ENCODE data around the gene AKT3. TPM values are rescaled to one million over a fixed set of nuclear protein-coding genes. Genes with fewer than 3 reads are reported as not detected.

Gene AKT3
- total and polyA plus RNA-seq, 2 experiments from 2014 or later: 4.5 to 18.5 TPM

GRCh38 chr1:243756529-243756928 is 93.5 kb downstream of the AKT3 start:
- H3K4me1 Mint-ChIP-seq: peaks cover 17% of the 10 kb centered on the region
- Histone ChIP-seq H3K27ac (ENCODE audit: low read depth) (no peak overlapping the region), H3F3A (replicated peaks; ENCODE audit: low read depth) (no peaks in the 10 kb centered on the region), H3K27me3 (ENCODE audit: insufficient read depth) (no peaks in the 10 kb centered on the region), H3K36me3 (ENCODE audit: insufficient read depth) (no peaks in the 10 kb centered on the region), H3K4me2 (no peak overlapping the region), H4K20me1 (replicated peaks; ENCODE audit: insufficient read depth) (no peaks in the 10 kb centered on the region), H3K4me1 (ENCODE audit: insufficient read depth) (peaks cover 6% of the 10 kb centered on the region), H2AFZ (no peak overlapping the region), H3K4me3 (no peak overlapping the region), H3K79me2 (replicated peaks; ENCODE audit: insufficient read depth) (no peaks in the 10 kb centered on the region), H3K9me2 (ENCODE audit: insufficient read depth) (no peaks in the 10 kb centered on the region)
- H3K4me3 Mint-ChIP-seq: no peak overlapping the region
- TF ChIP-seq JUNB (IDR thresholded peaks at IDR 0.05; ENCODE audit: unreplicated experiment) (no peak), ZNF114 (CRISPR knock-in tag; IDR thresholded peaks at IDR 0.05) (no peak), CTCF (conservative IDR thresholded peaks at IDR 0.05; ENCODE audit: low read depth in 2 of 2) (no peak), ZNF331 (CRISPR knock-in tag; IDR thresholded peaks at IDR 0.05; ENCODE audit: low read depth) (no peak), ETS1 (IDR thresholded peaks at IDR 0.05) (no peak), CREB1 (CRISPR knock-in tag; IDR thresholded peaks at IDR 0.05; ENCODE audit: low read depth) (no peak), POLR2AphosphoS5 (IDR thresholded peaks at IDR 0.05; ENCODE audit: low read depth) (no peak)
- no peaks in the 10 kb centered on the region for H3K9me3 Mint-ChIP-seq
- H3K36me3 Mint-ChIP-seq (ENCODE audit: low read depth): no peaks in the 10 kb centered on the region
- DNase-seq (ENCODE audit: low spot score) (no peak), ATAC-seq (no peak)
- no peak overlapping the region for H3K27ac Mint-ChIP-seq
- peaks cover 2% of the 10 kb centered on the region for H3K27me3 Mint-ChIP-seq (ENCODE audit: insufficient read depth, low read depth, poor library complexity)

- Histone ChIP-seq H3K9me2 (ENCODE audit: insufficient read depth) (no peaks in the 10 kb centered on the region), H3K79me2 (replicated peaks; ENCODE audit: insufficient read depth) (no peaks in the 10 kb centered on the region), H3K27me3 (ENCODE audit: insufficient read depth) (no peaks in the 10 kb centered on the region), H3K4me2 (no peak overlapping the region), H3K4me3 (no peak overlapping the region), H4K20me1 (replicated peaks; ENCODE audit: insufficient read depth) (no peaks in the 10 kb centered on the region), H3K36me3 (ENCODE audit: insufficient read depth) (no peaks in the 10 kb centered on the region), H3K4me1 (ENCODE audit: insufficient read depth) (peaks cover 6% of the 10 kb centered on the region), H2AFZ (no peak overlapping the region), H3F3A (replicated peaks; ENCODE audit: low read depth) (no peaks in the 10 kb centered on the region), H3K27ac (ENCODE audit: low read depth) (no peak overlapping the region)
- Mint-ChIP-seq H3K27ac (no peak overlapping the region), H3K9me3 (no peaks in the 10 kb centered on the region), H3K27me3 (ENCODE audit: insufficient read depth, low read depth, poor library complexity) (peaks cover 2% of the 10 kb centered on the region), H3K4me3 (no peak overlapping the region), H3K36me3 (ENCODE audit: low read depth) (no peaks in the 10 kb centered on the region), H3K4me1 (peaks cover 25% of the 10 kb centered on the region)
- no peak; the same call in 2 of the 3 replicates for ATAC-seq
- DNase-seq (ENCODE audit: low spot score): no peak
- no peak for TF ChIP-seq REST (IDR thresholded peaks at IDR 0.05; ENCODE audit: unreplicated experiment)
- no peak for TF ChIP-seq NANOG (IDR thresholded peaks at IDR 0.05; ENCODE audit: borderline replicate concordance)
- TF ChIP-seq ETS1 (IDR thresholded peaks at IDR 0.05): no peak
- TF ChIP-seq STAT1 (IDR thresholded peaks at IDR 0.05; ENCODE audit: unreplicated experiment): no peak
- no peak for TF ChIP-seq CREB1 (CRISPR knock-in tag; IDR thresholded peaks at IDR 0.05; ENCODE audit: low read depth)
- no peak for TF ChIP-seq EZH2 (IDR thresholded peaks at IDR 0.05; ENCODE audit: low read depth, unreplicated experiment)
- TF ChIP-seq CTCF (conservative IDR thresholded peaks at IDR 0.05; ENCODE audit: low read depth in 2 of 2): 0 out of 4 replicates have a peak, but pooled peaks of 1 of the 2 experiments have one; percentile 4
These were observed 95.7 kb downstream of the AKT3 start for GRCh38 chr1:243754348-243754747.

Data from GM23338 (cell line).